T-helper 2 cell treated with Interferon-gamma antibody and Interleukin-4, amounts not matched to agents 100 ng/mL and 5 ng/mL, for 36 hours (primary cell): Measurements from ENCODE around the gene RBM39. TPM values are rescaled to one million over a fixed set of nuclear protein-coding genes. Genes with fewer than 3 reads are reported as not detected.
"Not testable (repeated sequence)": the region's sequence is repeated elsewhere in the genome, so short reads cannot be mapped to it uniquely, and the experiment has no call there.

Experiments
- intact Hi-C: fragments of 100-400 bp; cut with micrococcal nuclease; formaldehyde crosslinking; loops from one replicate; pipeline ENCODE4 v1.15.1; 2023
- total RNA-seq: library from RNA; stranded (reverse); gene quantifications from 2 replicates; pipeline ENCODE4 v1.2.3, GENCODE V29; 2022

RBM39 gene
- total RNA-seq, 1 donor from 2014 or later: 398 TPM

- intact Hi-C loops: loop anchor here (10.0 kb wide), 1 partner anchor 174 kb away; no protein-coding TSS in a partner anchor
Observed at GRCh38 chr20:35710884-35711587, 31.0 kb downstream of the RBM39 start.

GRCh38 chr20:35710039-35710438 lies 32.0 kb downstream of the RBM39 start:
- intact Hi-C loops: loop anchor here (10.0 kb wide), 1 partner anchor 175 kb away; no protein-coding TSS in a partner anchor

GRCh38 chr20:35709259-35709658 lies 32.8 kb downstream of the RBM39 start:
- intact Hi-C loops: no loop called here

- intact Hi-C loops: no loop called here
Observed at GRCh38 chr20:35708502-35708901, 33.6 kb downstream of the RBM39 start.

- intact Hi-C loops: not testable (repeated sequence)
Observed at GRCh38 chr20:35706591-35707529, 35.2 kb downstream of the RBM39 start.

- intact Hi-C loops: not testable (repeated sequence)
Observed at GRCh38 chr20:35705894-35706293, 36.2 kb downstream of the RBM39 start.

GRCh38 chr20:35704514-35705261 lies 37.4 kb downstream of the RBM39 start:
- intact Hi-C loops: no loop called here

- intact Hi-C loops: no loop called here
Observed at GRCh38 chr20:35702824-35703695, 39.0 kb downstream of the RBM39 start.

- intact Hi-C loops: no loop called here
Observed at GRCh38 chr20:35702051-35702823, 39.8 kb downstream of the RBM39 start.

GRCh38 chr20:35700625-35701148 lies 41.4 kb downstream of the RBM39 start:
- intact Hi-C loops: no loop called here

- intact Hi-C loops: loop anchor here (1.0 to 2.0 kb wide), 4 partner anchors 36 to 245 kb away; partner anchors contain the start of genes CEP250, CPNE1, RBM12 and RBM39
Observed at GRCh38 chr20:35699957-35700624, 42.0 kb downstream of the RBM39 start.

- intact Hi-C loops: loop anchor here (1.0 to 2.0 kb wide), 4 partner anchors 35 to 245 kb away; partner anchors contain the start of genes CEP250, CPNE1, RBM12 and RBM39
Observed at GRCh38 chr20:35699127-35699956, 42.7 kb downstream of the RBM39 start, which contains the start of the genes NFS1 and ROMO1. Gene NFS1 (minus strand): TSS chr20:35699352. CDS start chr20:35699288, 64 bp downstream. Gene ROMO1 (plus strand): TSS chr20:35699405. CDS start chr20:35699633, 228 bp downstream.

GRCh38 chr20:35698298-35699126 lies 43.5 kb downstream of the RBM39 start:
- intact Hi-C loops: loop anchor here (1.0 to 2.0 kb wide), 4 partner anchors 34 to 244 kb away; partner anchors contain the start of genes CEP250, CPNE1, RBM12 and RBM39

GRCh38 chr20:35697696-35698297 lies 44.3 kb downstream of the RBM39 start:
- intact Hi-C loops: loop anchor here (2.0 kb wide), 2 partner anchors 45 to 243 kb away; partner anchors contain the start of genes CEP250 and RBM39

- intact Hi-C loops: no loop called here
Observed at GRCh38 chr20:35695978-35696377, 46.1 kb downstream of the RBM39 start.

GRCh38 chr20:35695245-35695749 lies 46.8 kb downstream of the RBM39 start:
- intact Hi-C loops: no loop called here
